MCF 10A (cell line): Measurements from ENCODE around the gene DGKH. TPM values are rescaled to one million over a fixed set of nuclear protein-coding genes. Genes with fewer than 3 reads are reported as not detected.

ENCODE experiments used
- BruUV-seq: library from RNA; stranded (reverse); fragments of 400-500 nt; replicated peaks from 2 replicates; lab custom pipeline; 2021; lab: Mats Ljungman, UMichigan
- CTCF ChIA-PET: fragments of 300-600 bp; sonication (Branson Sonifier 250); formaldehyde crosslinking; extraction: SDS; loops from one replicate; lab custom pipeline; 2021; ENCODE audit warnings: antibody characterized with exemption, inconsistent platforms; lab: Yijun Ruan, JAX
- POLR2A ChIA-PET: fragments of 300-600, 350-650 bp; sonication (Branson Sonifier 250); formaldehyde crosslinking; extraction: SDS; loops from one replicate; lab custom pipeline; 2020; ENCODE audit warnings: antibody characterized with exemption, inconsistent platforms; lab: Yijun Ruan, JAX
- DNase-seq: peaks from one replicate; pipeline ENCODE4 v3.0.0-alpha.2; 2018; ENCODE audit not compliant: unreplicated experiment
- H3K27ac Mint-ChIP-seq: one replicate; pipeline ENCODE4 v1.8.0; 2022; ENCODE audit warnings: mild to moderate bottlenecking, low read depth, mixed read lengths; ENCODE audit not compliant: unreplicated experiment
- H3K27me3 Mint-ChIP-seq: one replicate; pipeline ENCODE4 v1.8.0; 2022; ENCODE audit warnings: mixed read lengths; ENCODE audit not compliant: insufficient read depth, unreplicated experiment
- H3K36me3 Mint-ChIP-seq: one replicate; pipeline ENCODE4 v1.8.0; 2022; ENCODE audit warnings: mild to moderate bottlenecking, moderate library complexity, mixed read lengths; ENCODE audit not compliant: insufficient read depth, unreplicated experiment
- H3K4me1 Mint-ChIP-seq: one replicate; pipeline ENCODE4 v1.8.0; 2022; ENCODE audit warnings: mixed read lengths; ENCODE audit not compliant: insufficient read depth, unreplicated experiment
- H3K4me3 Mint-ChIP-seq: one replicate; pipeline ENCODE4 v1.8.0; 2022; ENCODE audit warnings: mild to moderate bottlenecking, moderate library complexity, mixed read lengths; ENCODE audit not compliant: unreplicated experiment
- H3K9me3 Mint-ChIP-seq: one replicate; pipeline ENCODE4 v1.8.0; 2022; ENCODE audit warnings: mixed read lengths; ENCODE audit not compliant: unreplicated experiment
- intact Hi-C: fragments of 100-400 bp; cut with micrococcal nuclease; formaldehyde crosslinking; loops from 2 replicates; pipeline ENCODE4 v1.14.1; 2022
- total RNA-seq: library from RNA; stranded (reverse); gene quantifications from 2 replicates; pipeline ENCODE4 v1.2.3, GENCODE V29; 2022
- TF ChIP-seq, protein P1 (sequence below): fragments of 200-600 bp; IDR thresholded peaks from one replicate; pipeline ENCODE4 v1.8.0; 2022; ENCODE audit warnings: antibody characterized with exemption, mild to moderate bottlenecking; ENCODE audit not compliant: unreplicated experiment

The DGKH gene
- total RNA-seq, 1 experiment from 2014 or later, result 22.3 TPM

GRCh38 chr13:42247883-42248282 is 199.4 kb downstream of the DGKH start:
- Mint-ChIP-seq H3K27ac (no peak overlapping the region), H3K4me1 (no peaks in the 10 kb centered on the region), H3K27me3 (no peaks in the 10 kb centered on the region), H3K4me3 (no peak overlapping the region), H3K9me3 (no peaks in the 10 kb centered on the region), H3K36me3 (no peaks in the 10 kb centered on the region)
- BruUV-seq, result no TSS peak
- TF ChIP-seq, protein P1, sequence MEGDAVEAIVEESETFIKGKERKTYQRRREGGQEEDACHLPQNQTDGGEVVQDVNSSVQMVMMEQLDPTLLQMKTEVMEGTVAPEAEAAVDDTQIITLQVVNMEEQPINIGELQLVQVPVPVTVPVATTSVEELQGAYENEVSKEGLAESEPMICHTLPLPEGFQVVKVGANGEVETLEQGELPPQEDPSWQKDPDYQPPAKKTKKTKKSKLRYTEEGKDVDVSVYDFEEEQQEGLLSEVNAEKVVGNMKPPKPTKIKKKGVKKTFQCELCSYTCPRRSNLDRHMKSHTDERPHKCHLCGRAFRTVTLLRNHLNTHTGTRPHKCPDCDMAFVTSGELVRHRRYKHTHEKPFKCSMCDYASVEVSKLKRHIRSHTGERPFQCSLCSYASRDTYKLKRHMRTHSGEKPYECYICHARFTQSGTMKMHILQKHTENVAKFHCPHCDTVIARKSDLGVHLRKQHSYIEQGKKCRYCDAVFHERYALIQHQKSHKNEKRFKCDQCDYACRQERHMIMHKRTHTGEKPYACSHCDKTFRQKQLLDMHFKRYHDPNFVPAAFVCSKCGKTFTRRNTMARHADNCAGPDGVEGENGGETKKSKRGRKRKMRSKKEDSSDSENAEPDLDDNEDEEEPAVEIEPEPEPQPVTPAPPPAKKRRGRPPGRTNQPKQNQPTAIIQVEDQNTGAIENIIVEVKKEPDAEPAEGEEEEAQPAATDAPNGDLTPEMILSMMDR, result no peak
- POLR2A ChIA-PET, result interaction anchor here (1.2 to 1.7 kb wide), 2 partner anchors 19 to 23 kb away, joined by 3 to 5 read pairs; no protein-coding TSS in a partner anchor
- CTCF ChIA-PET, result interaction anchor here (0.5 to 0.8 kb wide), 2 partner anchors 18 to 562 kb away, joined by 3 to 5 read pairs; no protein-coding TSS in a partner anchor
- peak; percentile 9 for DNase-seq
- intact Hi-C loops, result no loop called here

GRCh38 chr13:42255886-42256285 is 207.4 kb downstream of the DGKH start:
- intact Hi-C loops, result no loop called here
- Mint-ChIP-seq H3K4me1 (no peaks in the 10 kb centered on the region), H3K4me3 (no peak overlapping the region), H3K36me3 (no peaks in the 10 kb centered on the region), H3K27ac (no peak overlapping the region), H3K9me3 (no peaks in the 10 kb centered on the region), H3K27me3 (no peaks in the 10 kb centered on the region)
- ChIA-PET POLR2A (interaction anchor here (0.5 to 1.6 kb wide), 6 partner anchors 9 to 1193 kb away, joined by 3 to 9 read pairs (median 4); partner anchors contain the start of gene AKAP11), CTCF (no interaction called here)
- no peak for DNase-seq
- BruUV-seq, result no TSS peak
- TF ChIP-seq, protein P1, result no peak

DNA sequence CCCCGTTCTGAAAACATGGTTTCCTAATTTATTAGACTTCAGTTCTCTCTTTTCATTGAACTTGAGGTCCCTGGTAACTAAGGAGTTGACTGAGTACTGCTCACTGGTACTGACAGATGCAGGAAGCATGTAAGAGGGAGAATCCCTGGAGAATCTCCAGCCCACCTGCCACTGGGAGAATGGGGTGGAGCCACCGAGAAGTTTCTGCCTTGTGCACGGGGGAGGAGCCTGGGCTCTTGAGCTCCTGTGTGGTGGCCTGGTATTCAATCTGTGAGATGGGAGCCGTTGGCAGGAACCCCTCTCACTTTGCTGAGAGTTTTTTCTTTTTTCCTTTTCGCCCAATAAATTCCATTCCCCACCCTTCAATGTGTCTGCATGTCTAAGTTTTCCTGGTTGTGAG is 210.3 kb downstream of the DGKH start:
- no peaks in the 10 kb centered on the region for H3K9me3 Mint-ChIP-seq
- ChIA-PET POLR2A (interaction anchor here (0.7 to 1.5 kb wide), 2 partner anchors 13 to 14 kb away, joined by 3 to 4 read pairs; no protein-coding TSS in a partner anchor), CTCF (no interaction called here)
- no peak overlapping the region for H3K27ac Mint-ChIP-seq
- DNase-seq, result no peak
- TF ChIP-seq, protein P1, result no peak
- H3K4me1 Mint-ChIP-seq, result no peaks in the 10 kb centered on the region
- no peak overlapping the region for H3K4me3 Mint-ChIP-seq
- BruUV-seq, result no TSS peak
- intact Hi-C loops, result no loop called here
- H3K27me3 Mint-ChIP-seq, result no peaks in the 10 kb centered on the region
- no peaks in the 10 kb centered on the region for H3K36me3 Mint-ChIP-seq

GRCh38 chr13:42259515-42259914 is 211.1 kb downstream of the DGKH start:
- CTCF ChIA-PET, result interaction anchor here (0.6 kb wide), 1 partner anchor 1476 kb away, joined by 3 read pairs; no protein-coding TSS in a partner anchor
- intact Hi-C loops, result no loop called here
- POLR2A ChIA-PET, result interaction anchor here (0.7 to 1.2 kb wide), 4 partner anchors 13 to 1671 kb away, joined by 3 to 4 read pairs (median 4); no protein-coding TSS in a partner anchor

More at GRCh38 chr13:42259515-42259914, 211.1 kb downstream of the DGKH start:
- Mint-ChIP-seq H3K4me3 (no peak overlapping the region), H3K9me3 (no peaks in the 10 kb centered on the region), H3K4me1 (no peaks in the 10 kb centered on the region), H3K27me3 (no peaks in the 10 kb centered on the region), H3K36me3 (no peaks in the 10 kb centered on the region), H3K27ac (no peak overlapping the region)
- DNase-seq, result no peak
- BruUV-seq, result no TSS peak
- TF ChIP-seq, protein P1, result no peak
